B cell (primary cell): Measurements from ENCODE around the gene G3BP1. TPM values are rescaled to one million over a fixed set of nuclear protein-coding genes. Genes with fewer than 3 reads are reported as not detected.

Experiments
- ATAC-seq: fragments of 200-7000 bp; cut with Tn5 transposase; one replicate; pipeline ENCODE4 v1.10.0; 2021; ENCODE audit warnings: low read depth, mild to moderate bottlenecking, moderate number of reproducible peaks, moderate library complexity
- CTCF ChIA-PET: fragments of 350-600 bp; sonication (Branson Sonifier 250); formaldehyde crosslinking; loops from one replicate; lab custom pipeline; 2021; ENCODE audit warnings: antibody characterized with exemption, inconsistent platforms; lab: Charles Lee
- POLR2A ChIA-PET: fragments of 350-600 bp; sonication (Branson Sonifier 250); formaldehyde crosslinking; loops from one replicate; lab custom pipeline; 2021; ENCODE audit warnings: antibody characterized with exemption; lab: Charles Lee
- DNase-seq: peaks from one replicate; pipeline ENCODE4 v3.0.0; 2013
- H2AFZ ChIP-seq: 2 replicates; pipeline ENCODE4 v1.6.1; 2012; ENCODE audit warnings: mild to moderate bottlenecking, low read depth, low read length; ENCODE audit not compliant: insufficient read depth, poor library complexity, severe bottlenecking
- H3K27ac ChIP-seq, 2 donors: 1 replicate in 1 of 2; 2 replicates in 1 of 2; pipeline ENCODE4 v1.5.1; 2012 to 2013; ENCODE audit warnings: low read length in 2 of 2, mild to moderate bottlenecking in 2 of 2, moderate library complexity in 1 of 2
- H3K27me3 ChIP-seq, 4 experiments: fragments of 200-600 bp in 1 of 4; sonication (generic) in 1 of 4; replicated peaks in 1 of 4; 1 replicate in 2 of 4; 2 replicates in 2 of 4; pipeline versions ENCODE4 v1.6.1 to v1.7.0; 2013 to 2016; ENCODE audit warnings: low read length in 3 of 4, mild to moderate bottlenecking in 2 of 4, mixed read lengths in 1 of 4, moderate library complexity in 1 of 4; ENCODE audit not compliant: insufficient read depth in 4 of 4, control insufficient read depth in 3 of 4; ENCODE audit errors: control extremely low read depth in 1 of 4
- H3K36me3 ChIP-seq, 2 experiments: replicated peaks in 1 of 2; 1 replicate in 1 of 2; 2 replicates in 1 of 2; pipeline versions ENCODE4 v1.6.1 to v1.7.1; 2013; ENCODE audit warnings: low read length in 1 of 2; ENCODE audit not compliant: insufficient read depth in 2 of 2, control insufficient read depth in 1 of 2; ENCODE audit errors: control extremely low read depth in 1 of 2, extremely low read depth in 1 of 2
- H3K4me1 ChIP-seq, 2 donors: fragments of 200-600 bp in 1 of 2; sonication (generic) in 1 of 2; 1 replicate in 1 of 2; 2 replicates in 1 of 2; pipeline versions ENCODE4 v1.5.1 to v1.6.1; 2013 to 2017; ENCODE audit warnings: low read length in 2 of 2; ENCODE audit not compliant: control insufficient read depth in 2 of 2, insufficient read depth in 2 of 2
- H3K4me2 ChIP-seq: replicated peaks from 2 replicates; pipeline ENCODE3; 2012; ENCODE audit warnings: mild to moderate bottlenecking, low read depth, low read length; ENCODE audit not compliant: poor library complexity, severe bottlenecking
- H3K4me3 ChIP-seq, 5 experiments: fragments of 200-600 bp in 1 of 5; sonication (generic) in 1 of 5; 1 replicate in 3 of 5; 2 replicates in 2 of 5; pipeline versions ENCODE4 v1.5.1 to v1.7.0; 2011 to 2016; ENCODE audit warnings: low read length in 4 of 5, mild to moderate bottlenecking in 4 of 5, low read depth in 2 of 5, control low read depth in 1 of 5, moderate library complexity in 1 of 5; ENCODE audit not compliant: insufficient read depth in 1 of 5; ENCODE audit errors: control extremely low read depth in 1 of 5, extremely low read depth in 1 of 5
- H3K79me2 ChIP-seq: fragments of 200-600 bp; sonication (generic); one replicate; pipeline ENCODE4 v1.6.0; 2016; ENCODE audit warnings: low read length; ENCODE audit not compliant: control insufficient read depth, insufficient read depth
- H3K9ac ChIP-seq: fragments of 200-600 bp; sonication (generic); 2 replicates; pipeline ENCODE4 v1.6.1; 2017; ENCODE audit warnings: mild to moderate bottlenecking, low read length, moderate library complexity
- H3K9me3 ChIP-seq, 3 donors: one replicate each; pipeline versions ENCODE4 v1.6.1 to v1.7.1; 2013; ENCODE audit warnings: low read length in 2 of 3; ENCODE audit not compliant: control insufficient read depth in 2 of 3, insufficient read depth in 1 of 3; ENCODE audit errors: control extremely low read depth in 1 of 3
- H4K20me1 ChIP-seq: 2 replicates; pipeline ENCODE4 v1.6.0; 2012; ENCODE audit warnings: mild to moderate bottlenecking, low read length; ENCODE audit not compliant: insufficient read depth, control insufficient read depth, poor library complexity, severe bottlenecking
- H3K27ac Mint-ChIP-seq: one replicate; pipeline ENCODE4 v1.8.0; 2021; ENCODE audit warnings: mixed read lengths
- H3K27me3 Mint-ChIP-seq: one replicate; pipeline ENCODE4 v1.8.0; 2021; ENCODE audit warnings: mixed read lengths
- H3K4me1 Mint-ChIP-seq: one replicate; pipeline ENCODE4 v1.8.0; 2021; ENCODE audit warnings: mixed read lengths
- H3K4me3 Mint-ChIP-seq: one replicate; pipeline ENCODE4 v1.8.0; 2021; ENCODE audit warnings: mixed read lengths
- H3K9me3 Mint-ChIP-seq: one replicate; pipeline ENCODE4 v1.8.0; 2022; ENCODE audit warnings: mixed read lengths; ENCODE audit not compliant: insufficient read depth
- CTCF ChIP-seq: fragments of 200-600 bp; IDR thresholded peaks from one replicate; pipeline ENCODE4 v1.8.0; 2022; ENCODE audit warnings: antibody characterized with exemption, mild to moderate bottlenecking
- EZH2 ChIP-seq: IDR thresholded peaks from 2 replicates; pipeline ENCODE4 v1.6.1; 2012; ENCODE audit warnings: borderline replicate concordance, low read depth, mild to moderate bottlenecking, moderate library complexity, low read length; ENCODE audit not compliant: insufficient read depth, poor library complexity, severe bottlenecking
- WGBS: methylation state at CpG from one replicate; pipeline ENCODE4 v1.1.5; 2013; ENCODE audit warnings: missing lambda C conversion rate; ENCODE audit not compliant: insufficient coverage; 5-methylcytosine and 5-hydroxymethylcytosine counted together
- intact Hi-C: fragments of 100-400 bp; cut with micrococcal nuclease; formaldehyde crosslinking; loops from one replicate; pipeline ENCODE4 v1.10.0; 2022
- polyA minus RNA-seq: library from RNA; depleted of rRNA, polyadenylated mRNA; stranded (reverse); fragments of >200 nt; gene quantifications from 2 replicates; pipeline ENCODE4 v1.2.3, GENCODE V29; 2012
- polyA plus RNA-seq: library from polyadenylated mRNA; depleted of rRNA; stranded (reverse); fragments of >200 nt; gene quantifications from 2 replicates; pipeline ENCODE4 v1.2.3, GENCODE V29; 2012
- total RNA-seq, 2 donors: library from RNA; stranded (reverse); fragments of 120-200 nt in 1 of 2; gene quantifications; 1 replicate in 1 of 2; 2 replicates in 1 of 2; pipeline versions ENCODE4 v1.2.3 to v1.2.4, GENCODE V29; 2013 to 2022

Gene G3BP1
- 159 and 173 TPM in 2 replicates for total RNA-seq
- total RNA-seq (2013): 111 TPM
- 12.2 and 12.7 TPM in 2 replicates for polyA plus RNA-seq
- 56.7 and 81.3 TPM in 2 replicates for polyA minus RNA-seq

GRCh38 chr5:151771259-151772028, at the start of gene G3BP1:
TSS of gene G3BP1 (plus strand) at chr5:151771954. CDS start at chr5:151786621, 14,667 bp downstream.
- Histone ChIP-seq H3K79me2 (peaks cover 45% of the 10 kb centered on the region), H3K27me3 (no peaks in the 10 kb centered on the region), H3K9ac (peak within 1 kb of the TSS; percentile 87), H3K36me3 (no peaks in the 10 kb centered on the region), H3K4me3 (peak within 1 kb of the TSS; percentile 71 to 91 (median 81)), H3K4me1 (peaks cover 42 to 45% of the 10 kb centered on the region in 2 donors), H3K9me3 (no peaks in the 10 kb centered on the region), H3K4me2 (peak within 1 kb of the TSS; percentile 89), H4K20me1 (peaks cover 38% of the 10 kb centered on the region), H3K27ac (peak within 1 kb of the TSS; percentile 87 to 92), H2AFZ (peak within 1 kb of the TSS; percentile 82)
- intact Hi-C loops: loop anchor here (1.0 to 5.0 kb wide), 6 partner anchors 13 to 1359 kb away; partner anchors contain the start of genes ATOX1, CD74, GM2A and SLC36A1
- Mint-ChIP-seq H3K4me1 (peaks cover 44% of the 10 kb centered on the region), H3K9me3 (no peaks in the 10 kb centered on the region), H3K27me3 (no peaks in the 10 kb centered on the region), H3K27ac (peak within 1 kb of the TSS; percentile 93), H3K4me3 (peak within 1 kb of the TSS; percentile 95)
- ATAC-seq (peak; percentile 74), DNase-seq (peak; percentile 100)
- TF ChIP-seq EZH2: no peak
- peak; percentile 66 for TF ChIP-seq CTCF
- ChIA-PET POLR2A (interaction anchor here (0.5 to 2.5 kb wide), 11 partner anchors 13 to 518 kb away, joined by 3 to 40 read pairs (median 4); partner anchors contain the start of genes ATOX1 and GM2A), CTCF (interaction anchor here (0.6 to 1.7 kb wide), 14 partner anchors 11 to 372 kb away, joined by 3 to 13 read pairs (median 4); partner anchors contain the start of gene SLC36A1)
- WGBS: under 1% methylated on average over 49 of the region's 49 CpGs

- Histone ChIP-seq H3K79me2 (no peaks in the 10 kb centered on the region), H3K4me2 (no peak overlapping the region), H3K4me3 (no peak overlapping the region), H3K27ac (no peak overlapping the region), H3K27me3 (no peaks in the 10 kb centered on the region), H3K4me1 (peaks cover 27% of the 10 kb centered on the region in 2 donors), H4K20me1 (no peaks in the 10 kb centered on the region), H3K9ac (no peak overlapping the region), H3K9me3 (no peaks in the 10 kb centered on the region), H3K36me3 (no peaks in the 10 kb centered on the region), H2AFZ (no peak overlapping the region)
- Mint-ChIP-seq H3K27me3 (no peaks in the 10 kb centered on the region), H3K4me1 (peaks cover 34% of the 10 kb centered on the region), H3K27ac (no peak overlapping the region), H3K9me3 (no peaks in the 10 kb centered on the region), H3K4me3 (no peak overlapping the region)
- ATAC-seq (no peak), DNase-seq (no peak)
- ChIA-PET CTCF (no interaction called here), POLR2A (interaction anchor here (1.7 kb wide), 1 partner anchor 47 kb away, joined by 4 read pairs; no protein-coding TSS in a partner anchor)
- no peak for TF ChIP-seq CTCF
- intact Hi-C loops: no loop called here
These were observed 49.2 kb upstream of the G3BP1 start for GRCh38 chr5:151722546-151722945.
